RWPE1 (cell line): ENCODE data around the gene ERVFRD-1.
A peak's percentile ranks its signal among the peaks of the same experiment; 100 is the strongest.

Source experiments
- CTCF ChIA-PET: fragments of 350-600 bp; sonication (Branson Sonifier 250); formaldehyde crosslinking; extraction: SDS; loops from one replicate; lab custom pipeline; 2021; lab: Yijun Ruan, JAX
- POLR2A ChIA-PET: fragments of 400-600 bp; formaldehyde crosslinking; extraction: SDS; loops from one replicate; lab custom pipeline; 2020; ENCODE audit warnings: antibody characterized with exemption; ENCODE audit not compliant: low non-redundant PET; lab: Yijun Ruan, JAX
- DNase-seq: peaks from one replicate; pipeline ENCODE4 v3.0.0; 2012; ENCODE audit warnings: low spot score
- H3K27ac ChIP-seq: fragments of 450-650 bp; 2 replicates; pipeline ENCODE4 v1.5.1; 2017
- CTCF ChIP-seq: fragments of 450-650 bp; conservative IDR thresholded peaks from 2 replicates; pipeline ENCODE4 v1.5.1; 2017; ENCODE audit warnings: low read depth, mild to moderate bottlenecking

Gene ERVFRD-1

DNA sequence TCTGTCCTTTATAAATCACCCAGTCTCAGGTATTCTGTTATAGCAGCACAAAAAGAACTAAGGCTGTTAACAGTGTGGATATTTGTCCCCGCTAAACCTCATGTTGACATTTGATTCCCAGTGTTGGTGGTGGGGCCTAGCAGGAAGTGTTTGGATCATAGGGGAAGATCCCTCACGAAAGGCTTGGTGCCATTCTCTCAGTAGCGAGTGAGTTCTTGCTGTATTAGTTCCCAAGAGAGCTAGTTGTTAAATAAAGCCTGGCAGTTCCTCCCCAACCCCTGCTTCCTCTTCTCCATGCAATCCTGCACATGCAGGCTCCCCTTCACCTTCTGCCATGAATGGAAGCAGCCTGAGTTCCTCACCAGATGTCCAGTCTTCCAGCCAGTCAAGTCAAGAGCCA lies 29.8 kb upstream of the ERVFRD-1 start:
- DNase-seq = no peak
- ChIA-PET POLR2A (no interaction called here), CTCF (interaction anchor here (0.7 kb wide), 1 partner anchor 21 kb away, joined by 3 read pairs; no protein-coding TSS in a partner anchor)
- TF ChIP-seq CTCF = no peak
- no peak overlapping the region for H3K27ac ChIP-seq

DNA sequence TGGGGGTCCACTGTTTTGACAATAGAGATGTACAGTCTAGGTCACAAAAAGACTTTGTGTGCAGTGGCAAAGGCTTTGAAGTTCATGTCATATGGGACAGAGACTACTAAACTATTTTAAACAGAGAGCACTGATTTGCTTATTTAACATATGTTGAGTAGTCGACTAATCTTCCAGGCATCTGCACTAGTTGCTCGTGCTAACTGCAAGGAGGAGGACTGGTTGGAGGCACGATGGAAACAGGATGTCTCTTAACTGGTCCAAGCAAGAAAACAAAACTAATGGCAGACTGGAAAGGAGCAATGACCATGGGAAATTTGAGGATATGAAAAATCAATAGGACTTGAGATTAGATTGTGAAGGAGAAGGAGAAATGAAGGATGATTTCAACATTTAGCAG lies 28.5 kb upstream of the ERVFRD-1 start:
- no peak for TF ChIP-seq CTCF
- ChIA-PET POLR2A (interaction anchor here (0.6 kb wide), 1 partner anchor 181 kb away, joined by 7 read pairs; no protein-coding TSS in a partner anchor), CTCF (no interaction called here)
- no peak for DNase-seq
- H3K27ac ChIP-seq = no peak overlapping the region

- TF ChIP-seq CTCF = no peak
- ChIA-PET POLR2A (interaction anchor here (0.6 kb wide), 1 partner anchor 182 kb away, joined by 7 read pairs; no protein-coding TSS in a partner anchor), CTCF (interaction anchor here (0.5 kb wide), 1 partner anchor 107 kb away, joined by 4 read pairs; no protein-coding TSS in a partner anchor)
- DNase-seq = peak; percentile 92
- peak overlapping the region; percentile 28; the same call in 1 of the 2 replicates for H3K27ac ChIP-seq
These were observed 27.8 kb upstream of the ERVFRD-1 start for GRCh38 chr6:11139051-11139960.

DNA sequence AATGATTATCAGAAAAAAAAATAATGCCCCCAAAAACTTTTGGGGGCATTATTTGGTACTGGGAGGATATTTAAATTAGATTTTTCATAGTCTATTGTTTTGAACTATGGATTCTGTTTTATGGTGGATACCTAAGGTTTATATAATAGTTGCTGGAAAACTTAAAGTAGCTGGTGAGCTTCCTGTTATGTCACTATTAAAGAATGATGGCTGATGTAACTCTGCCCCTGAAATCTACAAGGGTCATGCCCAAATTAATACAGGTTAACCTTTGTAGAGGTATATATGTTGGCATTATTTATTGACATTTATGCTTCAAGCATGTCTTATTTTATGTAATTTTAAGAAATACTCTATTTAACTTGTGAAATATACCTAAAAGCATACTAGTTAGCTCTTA lies 25.3 kb upstream of the ERVFRD-1 start:
- TF ChIP-seq CTCF = no peak
- CTCF ChIA-PET = no interaction called here
- POLR2A ChIA-PET = no interaction called here
- DNase-seq = no peak
- H3K27ac ChIP-seq = no peak overlapping the region

DNA sequence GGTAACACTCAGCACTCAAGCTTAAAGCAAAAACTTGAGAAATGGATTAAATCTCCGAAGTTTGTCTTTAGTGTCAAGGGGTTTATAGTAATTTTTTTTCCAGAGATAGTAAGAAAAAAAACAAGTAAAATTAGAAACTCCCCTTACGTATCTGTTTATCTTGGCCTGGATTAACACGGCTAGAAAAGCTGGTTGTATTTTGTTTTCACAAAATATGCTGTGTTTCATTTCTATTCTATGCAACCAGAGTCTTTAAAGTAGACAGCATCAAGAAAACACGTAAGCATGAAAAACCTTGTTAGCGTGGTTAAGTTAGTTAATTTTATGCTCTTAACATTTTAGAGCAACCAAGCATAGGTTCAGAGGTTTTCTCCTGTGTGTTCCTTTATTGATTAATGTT lies 21.8 kb upstream of the ERVFRD-1 start:
- no peak for TF ChIP-seq CTCF
- ChIA-PET POLR2A (no interaction called here), CTCF (no interaction called here)
- no peak for DNase-seq
- no peak overlapping the region for H3K27ac ChIP-seq

GRCh38 chr6:11132194-11132888 lies 20.8 kb upstream of the ERVFRD-1 start:
- TF ChIP-seq CTCF = no peak
- ChIA-PET CTCF (no interaction called here), POLR2A (no interaction called here)
- no peak for DNase-seq
- H3K27ac ChIP-seq = no peak overlapping the region
